HG02981 (cell line): ENCODE results near the gene ARFGAP3.
"Not testable (repeated sequence)": the region's sequence is repeated elsewhere in the genome, so short reads cannot be mapped to it uniquely, and the experiment has no call there.

Experiments used
- ATAC-seq: cut with Tn5 transposase; IDR thresholded peaks from one replicate; pipeline ENCODE4 v1.9.1; 2021; ENCODE audit warnings: mild to moderate bottlenecking, moderate library complexity; ENCODE audit not compliant: unreplicated experiment

ARFGAP3 gene

DNA sequence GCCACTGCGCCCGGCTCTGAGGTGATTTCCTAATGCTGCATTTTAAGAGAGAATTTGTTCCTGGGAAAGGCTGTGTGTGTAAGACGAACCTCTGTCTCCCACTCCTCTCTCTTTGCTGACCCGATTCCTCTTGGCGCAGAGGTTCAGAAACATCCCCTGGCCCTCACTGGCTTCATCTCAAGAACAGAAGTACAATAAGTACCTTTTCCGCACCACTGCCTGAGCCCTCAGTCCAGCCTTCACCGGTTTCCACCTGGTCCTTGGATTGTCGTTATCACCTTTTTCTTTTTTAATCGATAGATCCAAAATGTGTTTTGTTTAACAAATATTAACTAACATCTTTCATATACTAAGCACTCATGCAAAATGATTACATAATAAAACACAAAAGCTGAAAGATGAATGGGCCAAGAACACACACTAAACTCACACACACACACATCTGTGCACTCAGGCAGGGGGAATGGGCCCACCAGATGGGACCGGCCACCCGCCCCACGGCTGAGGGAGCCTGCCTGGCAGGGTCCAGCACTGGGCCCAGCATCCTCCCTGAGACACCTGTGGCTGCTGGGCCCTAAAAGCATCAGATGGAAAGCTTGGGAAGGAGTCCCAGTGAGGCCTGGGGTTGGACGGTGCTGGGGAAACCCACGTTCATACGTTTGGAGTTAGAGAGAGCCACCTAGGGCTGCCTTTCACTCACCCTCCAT, 86.0 kb downstream of the ARFGAP3 start:
- no peak for ATAC-seq

DNA sequence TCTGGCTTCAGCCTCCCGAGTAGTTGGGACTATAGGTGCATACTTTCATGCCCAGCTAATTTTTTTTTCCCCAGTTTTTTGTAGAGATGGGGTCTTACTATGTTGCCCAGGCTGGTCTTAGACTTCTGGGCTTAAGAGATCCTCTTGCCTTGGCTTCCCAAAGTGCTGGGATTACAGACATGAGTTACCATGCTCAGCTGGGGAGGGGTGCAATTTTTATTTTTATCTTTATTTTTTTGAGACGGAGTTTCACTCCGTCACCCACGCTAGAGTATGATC, 86.7 kb downstream of the ARFGAP3 start:
- no peak for ATAC-seq

DNA sequence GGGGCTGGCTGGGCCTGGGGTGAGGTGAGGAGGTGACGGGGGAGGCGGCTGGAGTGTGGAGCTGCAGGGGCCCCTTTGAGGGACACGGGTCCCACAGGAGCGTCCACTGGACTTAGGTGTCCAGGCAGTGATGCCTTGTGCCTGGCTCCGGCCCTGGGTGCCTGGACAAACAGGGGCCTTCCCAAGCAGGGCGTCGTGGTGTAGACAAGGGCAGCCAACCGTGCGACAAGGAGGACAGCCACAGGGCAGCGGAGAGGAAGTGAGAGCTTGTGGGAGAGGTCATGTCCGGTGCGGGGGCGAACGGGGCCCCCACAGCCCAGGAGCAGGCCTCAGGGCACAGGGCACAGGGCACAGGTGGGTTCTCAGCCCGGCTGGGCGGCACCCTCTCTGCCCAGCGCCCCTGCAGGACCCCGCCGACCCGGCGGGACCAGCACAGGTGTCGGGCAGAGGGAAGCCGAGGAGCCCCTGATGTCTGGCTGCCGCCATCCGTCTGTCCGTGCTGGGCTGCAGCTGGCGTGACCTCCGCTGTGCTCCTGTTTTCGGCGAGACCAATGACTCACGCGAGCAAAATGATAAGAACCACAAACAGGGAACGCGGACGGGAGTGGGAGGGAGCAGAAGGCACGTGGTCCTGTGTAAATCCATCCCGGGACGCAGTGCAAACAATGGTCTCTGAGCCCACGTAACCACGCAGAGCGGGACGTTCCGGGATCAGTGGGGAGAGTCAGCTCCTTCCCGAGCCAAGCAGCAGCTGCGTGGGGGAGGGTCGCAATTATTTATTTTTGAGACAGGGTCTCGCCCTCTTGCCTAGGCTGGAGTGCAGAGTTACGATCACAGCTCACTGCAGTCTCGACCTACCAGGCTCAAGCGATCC, 87.3 kb downstream of the ARFGAP3 start:
- no peak for ATAC-seq

DNA sequence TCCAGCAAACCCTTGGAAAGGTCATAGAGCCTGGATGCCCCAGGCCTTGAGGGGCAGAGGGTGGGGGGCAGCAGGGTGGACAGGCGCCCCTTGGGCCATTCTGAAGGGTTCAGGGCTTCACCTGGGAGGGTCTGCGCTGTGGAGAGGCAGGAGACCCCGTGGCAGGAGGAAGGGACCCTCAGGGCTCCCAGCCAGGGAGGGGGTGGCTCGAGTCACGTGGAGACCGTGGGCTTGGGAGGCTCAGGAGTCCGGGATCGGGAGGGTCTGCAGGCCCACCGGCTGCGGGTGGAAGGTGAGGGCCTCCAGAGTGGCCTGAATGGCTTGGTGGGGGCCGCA, 87.9 kb downstream of the ARFGAP3 start:
- ATAC-seq: no peak

DNA sequence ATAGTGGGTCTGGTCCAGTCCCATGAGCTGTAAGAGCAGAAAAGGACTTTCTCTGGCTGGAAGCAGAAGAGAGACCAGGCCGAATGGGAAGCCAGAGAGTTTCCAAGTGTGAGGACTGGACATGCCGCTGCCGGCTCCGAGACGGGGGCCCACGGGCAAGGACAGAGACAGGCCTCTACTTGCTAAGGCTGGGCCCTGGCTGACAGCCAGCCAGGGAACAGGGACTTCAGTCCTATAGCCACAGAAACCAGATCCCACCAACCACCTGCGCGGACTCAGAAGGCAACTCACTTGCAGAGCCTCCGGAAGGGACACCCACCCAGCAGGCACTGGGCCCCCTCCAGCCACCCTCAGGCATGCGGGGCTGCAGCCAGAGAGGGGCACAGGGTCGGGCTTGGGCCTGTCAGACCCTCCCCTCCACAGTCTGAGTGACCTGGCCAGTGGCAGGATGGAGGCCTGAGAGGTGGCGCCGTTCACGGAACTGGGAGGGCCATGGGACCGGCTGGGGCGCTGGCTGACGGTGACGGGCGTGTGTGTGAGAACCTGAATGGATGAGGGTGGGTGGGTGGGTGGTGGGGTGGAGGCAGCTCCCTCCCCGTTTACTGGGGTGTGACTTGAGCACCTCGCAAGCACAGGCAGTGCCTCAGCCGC, 88.6 kb downstream of the ARFGAP3 start:
- no peak for ATAC-seq

DNA sequence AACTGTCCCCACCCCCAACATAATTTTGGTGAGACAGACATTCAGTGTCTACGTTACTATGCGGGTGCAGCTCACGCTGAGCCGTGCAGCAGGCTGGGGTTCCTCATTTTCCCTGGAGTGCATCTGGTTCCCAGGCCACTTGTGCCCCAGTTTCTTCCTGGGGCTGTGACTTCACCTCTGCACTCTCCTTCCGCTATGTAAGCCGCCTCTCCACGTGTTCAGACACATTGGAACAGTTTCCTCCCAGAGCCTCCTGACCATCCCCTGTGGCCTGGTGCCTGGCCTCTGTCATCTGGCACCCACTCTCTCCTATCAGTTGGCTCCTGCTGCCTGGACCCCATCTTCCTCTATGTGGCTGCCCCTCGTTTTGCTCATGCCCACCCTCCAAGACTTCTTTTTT, 90.2 kb downstream of the ARFGAP3 start:
- no peak for ATAC-seq

DNA sequence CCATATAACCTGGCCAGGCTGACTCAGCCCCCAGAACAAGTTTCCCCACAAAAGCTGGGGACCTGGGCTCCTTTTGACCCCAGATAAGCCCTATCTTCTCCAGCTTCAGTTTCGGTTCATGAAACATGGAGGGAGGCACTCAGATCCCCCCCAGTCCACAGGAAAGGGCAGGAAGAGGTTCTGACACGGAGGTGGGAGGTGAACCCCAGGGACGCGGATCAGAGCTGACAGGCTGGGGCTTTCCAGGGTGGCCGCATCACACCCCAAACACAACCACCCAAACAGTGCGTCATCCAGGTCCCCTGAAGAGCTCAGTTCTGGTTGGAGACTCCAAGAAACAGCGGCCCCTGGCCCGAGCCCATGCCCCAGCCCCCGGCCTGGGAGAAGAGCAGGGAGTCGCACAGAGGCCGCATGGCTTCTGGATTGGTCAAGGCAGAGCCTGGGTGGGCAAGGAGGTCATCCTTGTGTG, 92.1 kb downstream of the ARFGAP3 start:
- ATAC-seq: no peak

DNA sequence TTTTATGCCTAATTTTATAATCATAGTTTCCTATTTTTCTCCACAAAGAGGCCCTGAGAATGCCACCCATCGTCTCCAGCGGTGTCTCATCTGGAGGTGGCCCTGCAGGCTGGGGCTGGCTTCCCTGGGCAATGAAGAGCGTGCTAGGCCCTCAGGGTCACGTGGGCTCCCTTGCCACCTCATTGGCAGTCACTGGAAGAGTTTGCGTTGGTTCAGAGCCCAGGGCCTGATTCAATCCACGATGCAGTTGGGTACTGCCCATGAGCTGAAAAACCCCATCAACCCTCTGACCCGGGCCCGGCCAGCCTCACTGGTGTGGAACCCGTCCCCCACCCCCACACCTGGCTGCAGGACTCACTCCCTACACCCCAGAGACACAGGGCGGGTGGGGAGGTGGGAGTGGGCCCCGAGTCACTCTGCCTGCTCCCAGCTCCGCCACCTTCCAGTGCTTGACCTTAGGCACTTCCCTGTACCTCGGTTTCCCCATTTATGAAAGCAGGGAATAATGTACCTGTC, 93.0 kb downstream of the ARFGAP3 start:
- no peak for ATAC-seq

DNA sequence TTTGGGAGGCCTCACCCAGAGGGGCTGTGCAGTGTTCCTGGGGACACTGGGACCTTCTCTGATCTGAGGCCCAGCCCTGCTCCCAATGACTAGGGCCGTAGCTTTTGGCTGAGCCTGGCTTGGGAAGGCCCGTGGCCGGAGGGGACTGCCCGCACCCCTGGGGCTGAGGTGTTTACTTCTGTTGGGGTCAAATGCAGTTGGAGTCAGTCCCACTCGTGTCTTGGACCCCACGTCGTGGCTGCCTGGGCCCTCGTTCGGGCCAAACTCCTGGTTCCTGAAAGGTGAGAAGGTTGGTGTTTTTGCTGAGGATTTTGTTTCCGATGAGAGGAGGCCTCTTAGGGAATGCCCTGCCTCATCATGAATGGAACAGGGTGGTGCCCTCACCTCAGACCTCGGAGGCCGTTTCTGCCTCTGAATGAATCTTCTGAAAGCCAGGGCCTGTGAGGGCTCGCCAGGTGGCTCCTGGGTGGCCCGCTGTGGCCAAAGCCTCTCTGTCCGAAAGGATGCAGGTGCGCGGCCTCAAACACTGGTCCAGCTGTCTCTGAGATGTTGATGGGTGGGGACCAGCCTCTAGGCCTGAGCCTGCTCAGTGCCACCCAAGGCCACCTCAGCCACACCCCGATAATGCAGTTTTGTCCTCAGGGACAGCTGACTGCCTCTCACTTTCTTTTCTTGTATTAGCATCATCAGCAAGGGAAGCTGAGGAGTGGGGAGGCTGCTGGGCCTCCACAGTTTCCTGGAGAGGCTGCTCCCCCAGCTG, 96.1 kb downstream of the ARFGAP3 start:
- no peak for ATAC-seq

DNA sequence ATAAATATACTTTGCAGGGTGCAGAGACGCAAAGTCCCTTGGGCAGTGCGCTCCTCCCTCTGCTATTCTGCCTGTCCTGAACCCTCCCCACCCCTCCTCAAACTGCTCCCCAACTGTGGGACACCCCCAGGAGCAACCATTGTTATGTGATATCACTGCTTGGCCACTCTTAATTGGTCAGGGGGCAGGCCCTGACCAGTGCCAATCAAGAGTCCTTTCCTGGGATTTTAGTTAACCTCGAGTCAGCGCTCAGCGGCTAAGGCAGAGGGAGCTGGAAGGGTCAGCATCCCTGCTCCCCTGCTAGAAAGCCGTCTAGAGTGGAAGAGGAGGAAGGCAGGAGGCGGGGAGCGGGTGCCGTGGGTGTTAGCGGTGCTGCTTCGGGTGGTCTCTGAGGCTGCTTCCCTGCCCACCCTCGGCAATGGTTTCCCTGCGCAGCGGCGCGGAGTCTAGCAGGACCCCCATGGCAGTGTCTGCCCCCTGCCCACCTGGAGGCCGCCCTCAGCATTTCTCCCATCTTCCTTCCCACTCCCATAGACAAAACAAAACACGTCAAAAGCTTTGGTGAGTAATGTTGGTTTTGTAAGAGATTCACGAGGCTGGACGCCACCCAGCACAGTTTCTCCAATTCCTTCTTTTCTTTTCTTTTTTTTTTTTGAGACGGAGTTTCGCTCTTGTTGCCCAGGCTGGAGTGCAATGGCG, 98.0 kb downstream of the ARFGAP3 start:
- no peak for ATAC-seq

DNA sequence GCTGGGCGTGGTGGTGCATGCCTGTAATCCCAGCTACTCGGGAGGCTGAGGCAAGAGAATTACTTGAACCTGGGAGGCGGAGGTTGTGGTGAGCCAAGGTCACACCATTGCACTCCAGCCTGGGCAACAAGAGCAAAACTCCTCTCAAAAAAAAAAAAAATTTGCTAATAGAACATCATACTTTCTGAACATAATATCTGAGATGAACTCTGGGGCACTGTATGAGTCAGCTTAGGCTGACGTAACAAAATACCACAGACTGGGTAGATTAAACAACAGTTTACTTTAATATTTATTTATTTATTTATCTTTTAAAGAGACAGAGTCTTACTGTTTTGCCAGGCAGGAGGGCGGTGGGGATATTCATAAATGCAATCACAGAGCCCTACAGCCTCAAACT, 101.5 kb downstream of the ARFGAP3 start:
- ATAC-seq: not testable (repeated sequence)

DNA sequence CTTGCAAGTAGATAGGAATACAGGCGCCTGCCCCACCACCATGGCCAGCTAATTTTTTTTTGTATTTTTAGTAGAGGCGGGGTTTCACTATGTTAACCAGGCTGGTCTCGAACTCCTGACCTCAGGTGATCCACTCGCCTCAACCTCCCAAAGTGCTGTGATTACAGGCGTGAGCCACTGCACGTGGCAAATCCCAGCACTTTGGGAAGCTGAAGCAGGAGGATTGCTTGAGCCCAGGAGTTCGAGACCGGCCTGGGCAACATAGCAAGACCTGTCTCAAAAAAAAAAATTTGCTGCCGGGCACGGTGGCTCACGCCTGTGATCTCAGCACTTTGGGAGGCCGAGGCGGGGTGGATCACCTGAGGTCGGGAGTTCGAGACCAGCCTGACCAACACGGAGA, 102.0 kb downstream of the ARFGAP3 start:
- ATAC-seq: not testable (repeated sequence)

DNA sequence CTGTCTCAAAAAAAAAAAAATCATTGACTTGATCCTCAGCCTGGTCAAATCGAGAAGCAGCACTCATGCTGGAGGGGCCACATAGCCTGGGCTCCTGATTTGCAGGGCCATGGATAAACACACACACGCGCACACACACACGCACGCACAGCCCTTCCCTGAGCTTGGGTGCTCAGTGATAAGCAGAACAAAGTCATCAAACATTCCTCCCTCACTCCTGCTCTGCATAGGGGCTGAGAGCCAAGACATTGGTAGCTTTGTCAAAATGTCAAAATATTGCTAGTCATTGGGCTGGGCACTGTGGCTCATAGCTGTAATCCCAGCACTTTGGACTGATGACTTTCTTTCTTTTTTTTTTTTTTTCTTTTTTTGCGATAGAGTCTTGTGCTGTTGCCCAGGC, 102.4 kb downstream of the ARFGAP3 start:
- ATAC-seq: no peak

DNA sequence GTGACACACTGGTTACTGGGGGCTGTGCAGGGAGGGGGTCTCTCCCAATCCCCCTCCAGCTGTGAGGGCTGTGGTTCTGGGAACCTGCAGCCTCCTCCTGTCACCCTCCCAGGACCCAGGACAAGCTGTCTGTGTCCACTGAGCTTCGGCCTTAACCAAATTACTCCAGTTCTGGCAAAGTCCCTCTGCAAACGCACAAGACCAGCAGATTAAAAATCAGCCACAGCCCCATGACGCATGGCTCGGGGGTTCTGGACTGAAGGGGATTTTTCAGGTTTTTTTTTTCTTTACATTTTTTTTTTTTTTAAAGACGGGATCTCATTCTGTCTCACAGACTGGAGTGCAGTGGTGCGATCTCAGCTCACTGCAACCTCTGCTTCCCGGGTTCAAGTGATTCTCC, 104.2 kb downstream of the ARFGAP3 start:
- no peak for ATAC-seq

DNA sequence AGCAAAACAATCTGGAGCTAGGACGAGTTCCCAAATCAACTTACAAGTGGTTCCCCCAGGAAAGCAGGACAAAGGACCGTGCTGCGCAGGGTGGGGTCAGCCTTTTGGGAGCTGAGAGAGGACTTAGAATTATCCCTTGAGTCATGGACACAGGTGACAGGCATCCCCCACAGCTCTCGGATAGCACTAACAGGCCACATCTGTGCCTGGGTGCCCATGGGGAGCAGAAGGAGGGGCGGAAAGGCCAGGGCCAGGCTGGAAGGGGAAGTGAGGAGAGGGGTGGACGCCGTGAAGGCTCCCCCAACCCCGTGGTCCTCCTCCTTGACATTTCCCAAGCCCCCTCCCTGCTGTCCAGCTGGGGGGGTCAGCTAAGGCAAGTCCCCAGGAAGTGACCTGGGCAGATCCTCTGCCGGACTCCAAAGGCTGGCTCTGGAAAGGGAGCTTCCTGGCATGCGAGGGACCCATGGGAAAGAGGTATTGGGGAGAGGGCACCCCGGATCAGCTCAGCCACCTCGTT, 104.8 kb downstream of the ARFGAP3 start:
- no peak for ATAC-seq

DNA sequence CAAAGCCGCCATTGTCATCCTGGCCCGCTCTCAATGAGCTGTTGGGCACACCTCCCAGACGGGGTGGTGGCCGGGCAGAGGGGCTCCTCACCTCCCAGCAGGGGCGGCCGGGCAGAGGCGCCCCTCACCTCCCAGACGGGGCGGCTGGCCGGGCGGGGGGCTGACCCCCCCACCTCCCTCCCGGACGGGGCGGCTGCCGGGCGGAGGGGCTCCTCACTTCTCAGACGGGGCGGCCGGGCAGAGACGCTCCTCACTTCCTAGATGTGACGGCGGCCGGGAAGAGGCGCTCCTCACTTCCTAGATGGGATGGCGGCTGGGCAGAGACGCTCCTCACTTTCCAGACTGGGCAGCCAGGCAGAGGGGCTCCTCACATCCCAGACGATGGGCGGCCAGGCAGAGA, 106.7 kb downstream of the ARFGAP3 start:
- ATAC-seq: not testable (repeated sequence)

DNA sequence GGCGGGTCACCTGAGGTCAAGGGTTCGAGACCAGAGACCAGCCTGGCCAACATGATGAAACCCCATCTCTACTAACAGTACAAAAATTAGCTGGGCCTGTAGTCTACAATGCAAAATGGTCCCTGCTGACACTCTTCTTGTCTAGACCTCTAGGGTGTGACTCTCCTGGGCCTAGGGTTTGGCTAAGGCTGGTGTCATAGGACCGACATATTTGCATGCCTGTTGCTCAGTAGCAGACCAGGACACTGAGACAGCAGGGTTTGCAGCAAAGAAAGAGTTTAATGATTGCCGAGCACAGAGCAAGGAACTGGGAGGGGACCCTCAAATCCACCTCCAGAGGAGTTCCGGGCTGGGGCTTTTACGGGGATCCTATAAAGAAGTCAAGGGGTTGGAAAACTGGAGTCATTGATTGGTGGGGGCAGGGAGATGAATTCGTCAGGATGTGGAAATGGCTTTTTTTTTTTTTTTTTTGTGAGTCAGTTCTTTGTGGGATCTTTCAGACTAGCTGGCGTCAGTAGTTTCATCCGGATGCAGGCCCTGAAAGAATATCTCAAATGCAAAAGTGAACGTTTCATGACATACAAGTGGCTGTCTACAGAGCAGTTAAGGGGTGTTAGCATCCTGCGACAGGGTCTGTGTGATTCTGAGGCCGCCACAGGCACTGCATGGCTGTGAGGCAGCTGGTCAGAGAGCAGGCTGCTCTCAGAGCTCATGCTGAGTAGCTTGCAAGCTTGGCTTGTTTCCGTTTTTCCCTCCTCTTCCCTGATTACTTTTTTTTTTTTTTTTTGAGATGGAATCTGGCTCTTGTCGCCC, 109.2 kb downstream of the ARFGAP3 start:
- no peak for ATAC-seq
